ENCODE results near the gene SIRT5. TPM values are rescaled to one million over a fixed set of nuclear protein-coding genes. Genes with fewer than 3 reads are reported as not detected.

The SIRT5 gene
- total RNA-seq, 1 experiment from 2014 or later = 14.3 TPM

DNA sequence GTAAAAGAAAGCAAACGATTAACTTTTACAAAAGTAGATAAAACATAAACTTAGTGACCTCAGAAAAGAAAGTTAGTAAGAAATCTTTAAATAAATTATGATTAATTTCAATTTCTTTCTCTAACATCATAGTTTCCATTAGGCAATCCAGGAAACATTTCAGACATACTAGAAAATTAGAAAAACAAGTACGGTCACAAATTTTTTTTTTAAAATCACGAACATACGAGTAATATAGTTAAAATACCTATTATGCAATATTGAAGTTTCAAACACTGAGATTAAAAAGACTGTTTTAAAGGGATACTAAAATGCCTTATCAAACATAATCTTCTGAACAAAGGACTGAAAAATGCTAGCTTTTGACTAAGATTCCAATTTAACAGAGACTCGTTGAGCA, 66.9 kb downstream of the SIRT5 start:
- Mint-ChIP-seq H3K27ac (no peak overlapping the region), H3K36me3 (ENCODE audit: insufficient read depth in 1 of 3, low read depth in 3 of 3) (peaks cover 5 to 28% (median 12%) of the 10 kb centered on the region in 3 experiments), H3K4me3 (no peak overlapping the region), H3K4me1 (peaks cover 31 to 32% of the 10 kb centered on the region in 2 experiments), H3K9me3 (no peaks in the 10 kb centered on the region), H3K27me3 (ENCODE audit: low read depth) (no peaks in the 10 kb centered on the region)
- H3K9ac ChIP-seq (ENCODE audit: extremely low read depth, insufficient read length, low read length) = no peak overlapping the region
- no peak overlapping the region for H2BK15ac ChIP-seq (ENCODE audit: low read depth, low read length)
- H3T11ph ChIP-seq (ENCODE audit: low read length) = no peak overlapping the region
- no peak overlapping the region for H2AK5ac ChIP-seq (ENCODE audit: insufficient read length, low read length)
- no peak overlapping the region for H3K56ac ChIP-seq (ENCODE audit: insufficient read length, low read depth, low read length)
- DNase-seq = no peak
- H3K23ac ChIP-seq (ENCODE audit: insufficient read length, low read depth, low read length) = no peak overlapping the region
- H3K79me1 ChIP-seq (ENCODE audit: insufficient read depth, low read depth, low read length, poor library complexity, severe bottlenecking) = no peaks in the 10 kb centered on the region
- no CpG with 5 or more reads among the region's 5 CpGs for WGBS (ENCODE audit: extremely low coverage, insufficient read length, low lambda C conversion rate)
- H2BK12ac ChIP-seq (ENCODE audit: insufficient read length, low read depth, low read length) = no peak overlapping the region
- H4K5ac ChIP-seq (ENCODE audit: insufficient read length, low read depth, low read length) = no peak overlapping the region
- no peaks in the 10 kb centered on the region for H3K9me3 ChIP-seq (ENCODE audit: control insufficient read depth, low read depth, low read length)
- H3K23me2 ChIP-seq (ENCODE audit: insufficient read length, low read depth, low read length, poor library complexity, severe bottlenecking) = no peaks in the 10 kb centered on the region
- peaks cover 3% of the 10 kb centered on the region for H3K4me1 ChIP-seq (ENCODE audit: insufficient read depth, low read length)
- H4K8ac ChIP-seq (replicated peaks; ENCODE audit: insufficient read length, low read depth, low read length) = no peak overlapping the region
- no peak overlapping the region for H2AFZ ChIP-seq (ENCODE audit: low read length)
- no peak overlapping the region for H3K4me2 ChIP-seq (ENCODE audit: insufficient read depth, insufficient read length, low read length)
- no peak overlapping the region for H2BK120ac ChIP-seq (ENCODE audit: low read depth, low read length, poor library complexity, severe bottlenecking)
- H3K79me2 ChIP-seq (ENCODE audit: insufficient read depth, low read length) = no peaks in the 10 kb centered on the region
- H3K18ac ChIP-seq (ENCODE audit: insufficient read length, low read depth, low read length) = no peak overlapping the region
- no peaks in the 10 kb centered on the region for H3K27me3 ChIP-seq (ENCODE audit: insufficient read depth, low read length)
- TF ChIP-seq, protein P1, sequence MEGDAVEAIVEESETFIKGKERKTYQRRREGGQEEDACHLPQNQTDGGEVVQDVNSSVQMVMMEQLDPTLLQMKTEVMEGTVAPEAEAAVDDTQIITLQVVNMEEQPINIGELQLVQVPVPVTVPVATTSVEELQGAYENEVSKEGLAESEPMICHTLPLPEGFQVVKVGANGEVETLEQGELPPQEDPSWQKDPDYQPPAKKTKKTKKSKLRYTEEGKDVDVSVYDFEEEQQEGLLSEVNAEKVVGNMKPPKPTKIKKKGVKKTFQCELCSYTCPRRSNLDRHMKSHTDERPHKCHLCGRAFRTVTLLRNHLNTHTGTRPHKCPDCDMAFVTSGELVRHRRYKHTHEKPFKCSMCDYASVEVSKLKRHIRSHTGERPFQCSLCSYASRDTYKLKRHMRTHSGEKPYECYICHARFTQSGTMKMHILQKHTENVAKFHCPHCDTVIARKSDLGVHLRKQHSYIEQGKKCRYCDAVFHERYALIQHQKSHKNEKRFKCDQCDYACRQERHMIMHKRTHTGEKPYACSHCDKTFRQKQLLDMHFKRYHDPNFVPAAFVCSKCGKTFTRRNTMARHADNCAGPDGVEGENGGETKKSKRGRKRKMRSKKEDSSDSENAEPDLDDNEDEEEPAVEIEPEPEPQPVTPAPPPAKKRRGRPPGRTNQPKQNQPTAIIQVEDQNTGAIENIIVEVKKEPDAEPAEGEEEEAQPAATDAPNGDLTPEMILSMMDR (conservative IDR thresholded peaks at IDR 0.05) = no peak
- no peak overlapping the region for H3K4ac ChIP-seq (ENCODE audit: low read depth, low read length)
- H2BK5ac ChIP-seq (ENCODE audit: insufficient read length, low read length) = no peak overlapping the region
- no peak overlapping the region for H4K91ac ChIP-seq (ENCODE audit: insufficient read length, low read depth, low read length)
- no peak overlapping the region for H2BK20ac ChIP-seq (ENCODE audit: low read depth, low read length, poor library complexity, severe bottlenecking)
- H4K20me1 ChIP-seq (ENCODE audit: control insufficient read depth, insufficient read depth, insufficient read length) = no peaks in the 10 kb centered on the region
- H3K27ac ChIP-seq (ENCODE audit: insufficient read length, low read depth, low read length) = no peak overlapping the region
- H3K14ac ChIP-seq (ENCODE audit: insufficient read depth, low read length) = no peak overlapping the region
